Muscle layer of duodenum (tissue), 2 donors: ENCODE results near the gene NBDY.
"Not testable (repeated sequence)": the region's sequence is repeated elsewhere in the genome, so short reads cannot be mapped to it uniquely, and the experiment has no call there.

Experiments used
- H3K27ac ChIP-seq: one replicate; pipeline ENCODE4 v1.7.0; 2013; ENCODE audit warnings: mild to moderate bottlenecking, low read length
- H3K27me3 ChIP-seq: one replicate; pipeline ENCODE4 v1.7.0; 2013; ENCODE audit warnings: low read depth, mild to moderate bottlenecking, control low read depth, low read length
- H3K36me3 ChIP-seq, 2 donors: one replicate each; pipeline ENCODE4 v1.7.0; 2013; ENCODE audit warnings: low read length in 2 of 2, control low read depth in 1 of 2, mild to moderate bottlenecking in 1 of 2; ENCODE audit not compliant: insufficient read depth in 2 of 2, control insufficient read depth in 1 of 2
- H3K4me1 ChIP-seq, 2 donors: one replicate each; pipeline ENCODE4 v1.7.0; 2013; ENCODE audit warnings: low read length in 2 of 2, mild to moderate bottlenecking in 2 of 2, control low read depth in 1 of 2, moderate library complexity in 1 of 2; ENCODE audit not compliant: insufficient read depth in 2 of 2, control insufficient read depth in 1 of 2
- H3K4me3 ChIP-seq, 2 donors: one replicate each; pipeline ENCODE4 v1.7.0; 2013; ENCODE audit warnings: low read length in 2 of 2, low read depth in 1 of 2, mild to moderate bottlenecking in 1 of 2
- H3K9me3 ChIP-seq, 2 donors: one replicate each; pipeline ENCODE4 v1.7.0; 2013; ENCODE audit warnings: low read length in 2 of 2, control low read depth in 1 of 2, mild to moderate bottlenecking in 1 of 2; ENCODE audit not compliant: control insufficient read depth in 1 of 2
- donor health status: healthy.

Gene NBDY

GRCh38 chrX:56751071-56751470, 22.0 kb downstream of the NBDY start:
- Histone ChIP-seq H3K36me3 (no peaks in the 10 kb centered on the region), H3K27me3 (no peaks in the 10 kb centered on the region), H3K27ac (no peak overlapping the region), H3K4me1 (peaks cover 0 to 6% of the 10 kb centered on the region in 2 donors), H3K9me3 (no peaks in the 10 kb centered on the region), H3K4me3 (no peak overlapping the region)

- H3K4me3 ChIP-seq: no peak overlapping the region
- no peaks in the 10 kb centered on the region for H3K27me3 ChIP-seq
- H3K27ac ChIP-seq: no peak overlapping the region
- H3K4me1 ChIP-seq: peaks cover 0 to 5% of the 10 kb centered on the region in 2 donors
- H3K36me3 ChIP-seq: no peaks in the 10 kb centered on the region
- no peaks in the 10 kb centered on the region for H3K9me3 ChIP-seq
Measured at GRCh38 chrX:56757327-56757726, 28.3 kb downstream of the NBDY start.

GRCh38 chrX:56758456-56758855, 29.4 kb downstream of the NBDY start:
- Histone ChIP-seq H3K4me3 (no peak overlapping the region), H3K27ac (no peak overlapping the region), H3K36me3 (no peaks in the 10 kb centered on the region), H3K4me1 (peaks cover 0 to 5% of the 10 kb centered on the region in 2 donors), H3K27me3 (no peaks in the 10 kb centered on the region), H3K9me3 (no peaks in the 10 kb centered on the region)

- Histone ChIP-seq H3K27me3 (no peaks in the 10 kb centered on the region), H3K4me3 (no peak overlapping the region), H3K4me1 (peaks cover 0 to 10% of the 10 kb centered on the region in 2 donors)
Measured at GRCh38 chrX:56759736-56760409, 30.8 kb downstream of the NBDY start.

GRCh38 chrX:56760410-56761124, 31.5 kb downstream of the NBDY start:
- H3K27me3 ChIP-seq, H3K9me3 ChIP-seq, H3K36me3 ChIP-seq, H3K4me3 ChIP-seq, H3K27ac ChIP-seq: not testable (repeated sequence)
- H3K4me1 ChIP-seq: peaks cover 0 to 15% of the 10 kb centered on the region in 2 donors

More at GRCh38 chrX:56759736-56760409, 30.8 kb downstream of the NBDY start:
- H3K9me3 ChIP-seq: no peaks in the 10 kb centered on the region
- H3K27ac ChIP-seq: no peak overlapping the region
- no peaks in the 10 kb centered on the region for H3K36me3 ChIP-seq

GRCh38 chrX:56761167-56761566, 32.1 kb downstream of the NBDY start:
- no peak overlapping the region for H3K27ac ChIP-seq
- H3K9me3 ChIP-seq: no peaks in the 10 kb centered on the region
- no peaks in the 10 kb centered on the region for H3K36me3 ChIP-seq
- no peaks in the 10 kb centered on the region for H3K27me3 ChIP-seq
- H3K4me1 ChIP-seq: peaks cover 0 to 15% of the 10 kb centered on the region in 2 donors
- no peak overlapping the region for H3K4me3 ChIP-seq

GRCh38 chrX:56762220-56762619, 33.2 kb downstream of the NBDY start:
- H3K36me3 ChIP-seq: no peaks in the 10 kb centered on the region
- H3K27me3 ChIP-seq: no peaks in the 10 kb centered on the region
- no peaks in the 10 kb centered on the region for H3K9me3 ChIP-seq
- no peak overlapping the region for H3K4me3 ChIP-seq
- no peak overlapping the region for H3K27ac ChIP-seq
- peaks cover 0 to 15% of the 10 kb centered on the region in 2 donors for H3K4me1 ChIP-seq

- Histone ChIP-seq H3K27me3 (no peaks in the 10 kb centered on the region), H3K27ac (no peak overlapping the region), H3K9me3 (no peaks in the 10 kb centered on the region), H3K4me3 (no peak overlapping the region), H3K36me3 (no peaks in the 10 kb centered on the region), H3K4me1 (peaks cover 0 to 15% of the 10 kb centered on the region in 2 donors)
Measured at GRCh38 chrX:56762707-56763555, 33.9 kb downstream of the NBDY start.

GRCh38 chrX:56763556-56764152, 34.6 kb downstream of the NBDY start:
- no peak overlapping the region for H3K4me3 ChIP-seq
- H3K4me1 ChIP-seq: peaks cover 0 to 15% of the 10 kb centered on the region in 2 donors
- H3K36me3 ChIP-seq: no peaks in the 10 kb centered on the region
- no peaks in the 10 kb centered on the region for H3K27me3 ChIP-seq
- H3K27ac ChIP-seq: no peak overlapping the region
- H3K9me3 ChIP-seq: no peaks in the 10 kb centered on the region

GRCh38 chrX:56764153-56764974, 35.3 kb downstream of the NBDY start:
- Histone ChIP-seq H3K27me3 (no peaks in the 10 kb centered on the region), H3K4me3 (no peak overlapping the region), H3K36me3 (no peaks in the 10 kb centered on the region), H3K27ac (no peak overlapping the region), H3K9me3 (no peaks in the 10 kb centered on the region), H3K4me1 (peaks cover 0 to 15% of the 10 kb centered on the region in 2 donors)
